GM12891 (cell line): Measurements from ENCODE around the gene RSPH1.

ENCODE experiments used
- DNase-seq: peaks from one replicate; pipeline ENCODE4 v3.0.0; 2011; ENCODE audit warnings: low spot score; ENCODE audit not compliant: insufficient read length
- FAIRE-seq: peaks from 2 replicates; lab custom pipeline; 2011; peaks lifted over from hg19 to GRCh38; lab: Jason Lieb, UNC
- PAX5 ChIP-seq: IDR thresholded peaks from 2 replicates; pipeline ENCODE4 v1.6.1; 2011; ENCODE audit warnings: low read length, moderate library complexity, mild to moderate bottlenecking; ENCODE audit not compliant: insufficient read depth, severe bottlenecking
- POLR2A ChIP-seq: IDR thresholded peaks from 2 replicates; pipeline ENCODE4 v1.6.1; 2011; ENCODE audit warnings: low read depth, low read length, control low read depth
- POLR2AphosphoS5 ChIP-seq: IDR thresholded peaks from 2 replicates; pipeline ENCODE4 v1.6.1; 2011; ENCODE audit warnings: low read depth, low read length, control low read depth
- POU2F2 ChIP-seq: IDR thresholded peaks from 2 replicates; pipeline ENCODE4 v1.6.1; 2011; ENCODE audit warnings: low read depth, mild to moderate bottlenecking, control low read depth, low read length, moderate library complexity
- SPI1 ChIP-seq: IDR thresholded peaks from 2 replicates; pipeline ENCODE4 v1.6.1; 2011; ENCODE audit warnings: low read depth, low read length, control low read depth
- TAF1 ChIP-seq: IDR thresholded peaks from 2 replicates; pipeline ENCODE4 v1.6.1; 2011; ENCODE audit warnings: low read depth, low read length, control low read depth

Gene RSPH1

GRCh38 chr21:42435833-42436232 lies 60.2 kb downstream of the RSPH1 start:
- TF ChIP-seq TAF1 (no peak), POLR2AphosphoS5 (no peak), SPI1 (no peak), PAX5 (no peak), POU2F2 (no peak), POLR2A (no peak)
- no peak for FAIRE-seq
- DNase-seq, result no peak

- TF ChIP-seq PAX5 (no peak), SPI1 (no peak), POLR2A (no peak)
- DNase-seq (no peak), FAIRE-seq (no peak)
Observed at GRCh38 chr21:42435401-42435800, 60.6 kb downstream of the RSPH1 start.

GRCh38 chr21:42434884-42435283 lies 61.1 kb downstream of the RSPH1 start:
- FAIRE-seq, result no peak

GRCh38 chr21:42433946-42434551 lies 62.0 kb downstream of the RSPH1 start:
- no peak for DNase-seq
- FAIRE-seq, result no peak
- TF ChIP-seq TAF1 (no peak), POU2F2 (no peak), SPI1 (no peak), POLR2AphosphoS5 (no peak), PAX5 (no peak), POLR2A (no peak)

More at GRCh38 chr21:42434884-42435283, 61.1 kb downstream of the RSPH1 start:
- no peak for DNase-seq
- TF ChIP-seq POLR2A, result no peak
- TF ChIP-seq PAX5, result no peak
- TF ChIP-seq SPI1, result no peak
- TF ChIP-seq TAF1, result no peak
- no peak for TF ChIP-seq POU2F2
- TF ChIP-seq POLR2AphosphoS5, result no peak

- FAIRE-seq (no peak), DNase-seq (no peak)
- TF ChIP-seq POLR2A (no peak), POU2F2 (no peak), SPI1 (no peak), TAF1 (no peak), PAX5 (no peak), POLR2AphosphoS5 (no peak)
Observed at GRCh38 chr21:42432695-42433094, 63.3 kb downstream of the RSPH1 start.

GRCh38 chr21:42431196-42431595 lies 64.8 kb downstream of the RSPH1 start:
- FAIRE-seq, result no peak
- no peak for DNase-seq
- TF ChIP-seq TAF1, result no peak
- no peak for TF ChIP-seq SPI1
- no peak for TF ChIP-seq PAX5
- TF ChIP-seq POLR2A, result no peak

- FAIRE-seq, result no peak
- DNase-seq, result no peak
- TF ChIP-seq TAF1 (no peak), POLR2AphosphoS5 (no peak), SPI1 (no peak), POU2F2 (no peak)
Observed at GRCh38 chr21:42430521-42430920, 65.5 kb downstream of the RSPH1 start.

GRCh38 chr21:42429856-42430255 lies 66.2 kb downstream of the RSPH1 start:
- FAIRE-seq, result no peak
- DNase-seq, result no peak
- TF ChIP-seq POU2F2 (no peak), POLR2AphosphoS5 (no peak), SPI1 (no peak), PAX5 (no peak), TAF1 (no peak), POLR2A (no peak)

- DNase-seq (no peak), FAIRE-seq (no peak)
Observed at GRCh38 chr21:42429021-42429420, 67.0 kb downstream of the RSPH1 start.

GRCh38 chr21:42427809-42428419 lies 68.1 kb downstream of the RSPH1 start:
- DNase-seq (no peak), FAIRE-seq (no peak)
- TF ChIP-seq POLR2A (no peak), SPI1 (no peak), TAF1 (no peak), PAX5 (no peak), POLR2AphosphoS5 (no peak), POU2F2 (no peak)

More at GRCh38 chr21:42429021-42429420, 67.0 kb downstream of the RSPH1 start:
- TF ChIP-seq POLR2A, result no peak
- no peak for TF ChIP-seq POLR2AphosphoS5
- TF ChIP-seq POU2F2, result no peak
- no peak for TF ChIP-seq TAF1
- TF ChIP-seq SPI1, result no peak
- no peak for TF ChIP-seq PAX5
